B cell (primary cell): ENCODE data around the gene IRF2BPL.

Experiments
- CTCF ChIP-seq: fragments of 200-600 bp; IDR thresholded peaks from one replicate; pipeline ENCODE4 v1.8.0; 2022; ENCODE audit warnings: antibody characterized with exemption, mild to moderate bottlenecking
- EZH2 ChIP-seq: IDR thresholded peaks from 2 replicates; pipeline ENCODE4 v1.6.1; 2012; ENCODE audit warnings: borderline replicate concordance, low read depth, mild to moderate bottlenecking, moderate library complexity, low read length; ENCODE audit not compliant: insufficient read depth, poor library complexity, severe bottlenecking

- TF ChIP-seq CTCF (no peak), EZH2 (no peak)
These were observed 29.6 kb upstream of the IRF2BPL start for GRCh38 chr14:77058117-77058516.
